Activated naive CD8-positive, alpha-beta T cell treated with anti-CD3 and anti-CD28 coated beads, Interleukin-2, amount 10 ng/mL, durations not matched to agents 7 days and 5 days (primary cell): ENCODE results near the gene RABIF. TPM values are rescaled to one million over a fixed set of nuclear protein-coding genes. Genes with fewer than 3 reads are reported as not detected.
A peak's percentile ranks its signal among the peaks of the same experiment; 100 is the strongest.
"Not testable (repeated sequence)": the region's sequence is repeated elsewhere in the genome, so short reads cannot be mapped to it uniquely, and the experiment has no call there.

Source experiments
- ATAC-seq: fragments of 150-1000 bp; cut with Tn5 transposase; one replicate; pipeline ENCODE4 v1.10.0; 2021; ENCODE audit warnings: low read depth, moderate library complexity
- POLR2A ChIA-PET: fragments of 350-600 bp; sonication (Branson Sonifier 250); formaldehyde crosslinking; loops from one replicate; lab custom pipeline; 2021; ENCODE audit warnings: antibody characterized with exemption; lab: Charles Lee
- DNase-seq: peaks from one replicate; pipeline ENCODE4 v3.0.0; 2021
- H3K27ac Mint-ChIP-seq: one replicate; pipeline ENCODE4 v1.8.0; 2022; ENCODE audit warnings: mild to moderate bottlenecking, mixed read lengths
- H3K27me3 Mint-ChIP-seq: one replicate; pipeline ENCODE4 v1.8.0; 2022; ENCODE audit warnings: mild to moderate bottlenecking, moderate library complexity, mixed read lengths
- H3K36me3 Mint-ChIP-seq: one replicate; pipeline ENCODE4 v1.8.0; 2021; ENCODE audit warnings: mild to moderate bottlenecking, mixed read lengths
- H3K4me1 Mint-ChIP-seq: one replicate; pipeline ENCODE4 v1.8.0; 2021; ENCODE audit warnings: mixed read lengths
- H3K4me3 Mint-ChIP-seq: one replicate; pipeline ENCODE4 v1.8.0; 2022; ENCODE audit warnings: mild to moderate bottlenecking, moderate library complexity, mixed read lengths
- H3K9me3 Mint-ChIP-seq: one replicate; pipeline ENCODE4 v1.8.0; 2021; ENCODE audit warnings: mixed read lengths
- total RNA-seq, 2 experiments: library from RNA; stranded (reverse); gene quantifications; one replicate each; pipeline ENCODE4 v1.2.3, GENCODE V29; 2021

Gene RABIF
- total RNA-seq, 2 experiments from 2014 or later = 12.7 to 13.1 TPM

DNA sequence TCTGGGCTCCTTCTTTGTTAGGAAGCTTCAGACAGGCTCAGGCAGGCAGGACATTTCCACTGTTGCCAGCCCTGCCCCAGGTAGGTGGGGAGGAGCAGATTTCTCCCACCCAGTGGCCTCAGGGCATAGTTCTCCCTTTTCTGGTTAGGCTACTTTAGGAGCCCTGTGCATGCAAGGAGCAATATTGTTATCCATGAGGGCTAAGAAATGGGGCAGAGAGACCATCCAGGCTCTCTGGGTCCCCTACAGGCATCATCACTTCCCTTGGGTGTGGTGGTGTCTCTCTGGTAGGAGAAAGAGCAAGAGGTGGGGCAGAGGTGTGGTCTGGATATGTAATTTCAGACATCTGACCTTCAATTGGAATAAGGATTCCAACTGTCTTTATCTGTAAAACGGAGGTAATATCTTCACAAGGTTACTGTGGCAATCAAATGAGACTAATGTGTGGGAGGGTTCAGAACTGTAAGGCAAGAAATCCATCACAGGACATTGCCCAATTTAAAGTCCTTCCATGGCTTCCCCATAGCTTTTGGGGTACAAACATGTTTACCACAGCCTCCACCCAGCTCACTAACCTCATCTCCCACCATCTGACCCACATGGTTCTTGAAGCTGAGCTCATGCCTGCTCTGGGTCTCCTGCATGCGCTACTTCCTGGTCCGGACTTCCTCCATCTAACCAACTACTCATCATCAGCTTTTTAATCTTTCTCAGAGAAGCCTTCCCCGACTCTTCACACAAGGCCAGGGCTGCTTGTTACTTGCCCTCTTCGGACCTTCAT is 52.1 kb downstream of the RABIF start:
- POLR2A ChIA-PET = interaction anchor here (1.0 to 2.4 kb wide), 4 partner anchors 9 to 52 kb away, joined by 3 to 17 read pairs (median 6); partner anchors contain the start of genes KDM5B, PCAT6 and RABIF
- H3K4me1 Mint-ChIP-seq = peaks cover 49% of the 10 kb centered on the region
- ATAC-seq (no peak), DNase-seq (no peak)
- no peaks in the 10 kb centered on the region for H3K36me3 Mint-ChIP-seq
- peak overlapping the region; percentile 50 for H3K4me3 Mint-ChIP-seq
- no peaks in the 10 kb centered on the region for H3K9me3 Mint-ChIP-seq
- peak overlapping the region; percentile 51 for H3K27ac Mint-ChIP-seq
- H3K27me3 Mint-ChIP-seq = peaks cover 2% of the 10 kb centered on the region

DNA sequence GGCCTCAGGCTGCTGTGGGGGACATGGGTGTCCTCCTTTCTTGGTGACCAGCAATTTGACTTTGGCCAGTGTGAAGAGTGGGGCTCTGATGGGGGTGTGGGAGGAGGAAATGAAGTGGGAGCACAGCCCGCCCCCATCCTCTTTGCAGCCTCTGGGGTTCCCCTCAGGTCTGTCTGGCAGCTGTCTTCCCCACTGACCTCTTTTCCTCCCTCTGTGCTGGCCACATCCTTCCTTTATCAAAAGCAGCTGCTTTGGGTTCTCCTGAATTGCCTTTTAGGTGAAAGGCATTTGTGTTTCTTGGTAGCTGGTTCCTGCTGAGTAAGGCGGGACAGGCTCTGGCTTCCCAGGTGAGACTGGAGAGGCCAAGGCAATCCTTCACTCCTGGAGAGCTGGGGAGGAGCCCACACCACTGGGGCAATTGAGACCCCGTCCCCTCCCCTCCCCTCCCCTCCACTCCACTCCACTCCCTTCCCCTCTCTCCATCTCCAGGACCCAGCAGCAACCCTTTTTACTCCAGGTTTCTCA is 53.3 kb downstream of the RABIF start:
- H3K36me3 Mint-ChIP-seq = no peaks in the 10 kb centered on the region
- ATAC-seq (peak; percentile 90), DNase-seq (peak; percentile 54)
- no peaks in the 10 kb centered on the region for H3K27me3 Mint-ChIP-seq
- peak overlapping the region; percentile 47 for H3K27ac Mint-ChIP-seq
- no peaks in the 10 kb centered on the region for H3K9me3 Mint-ChIP-seq
- H3K4me3 Mint-ChIP-seq = peak overlapping the region; percentile 81
- POLR2A ChIA-PET = interaction anchor here (0.6 to 2.4 kb wide), 8 partner anchors 8 to 301 kb away, joined by 3 to 17 read pairs (median 4); partner anchors contain the start of genes KDM5B, PCAT6 and RABIF
- peaks cover 49% of the 10 kb centered on the region for H3K4me1 Mint-ChIP-seq

DNA sequence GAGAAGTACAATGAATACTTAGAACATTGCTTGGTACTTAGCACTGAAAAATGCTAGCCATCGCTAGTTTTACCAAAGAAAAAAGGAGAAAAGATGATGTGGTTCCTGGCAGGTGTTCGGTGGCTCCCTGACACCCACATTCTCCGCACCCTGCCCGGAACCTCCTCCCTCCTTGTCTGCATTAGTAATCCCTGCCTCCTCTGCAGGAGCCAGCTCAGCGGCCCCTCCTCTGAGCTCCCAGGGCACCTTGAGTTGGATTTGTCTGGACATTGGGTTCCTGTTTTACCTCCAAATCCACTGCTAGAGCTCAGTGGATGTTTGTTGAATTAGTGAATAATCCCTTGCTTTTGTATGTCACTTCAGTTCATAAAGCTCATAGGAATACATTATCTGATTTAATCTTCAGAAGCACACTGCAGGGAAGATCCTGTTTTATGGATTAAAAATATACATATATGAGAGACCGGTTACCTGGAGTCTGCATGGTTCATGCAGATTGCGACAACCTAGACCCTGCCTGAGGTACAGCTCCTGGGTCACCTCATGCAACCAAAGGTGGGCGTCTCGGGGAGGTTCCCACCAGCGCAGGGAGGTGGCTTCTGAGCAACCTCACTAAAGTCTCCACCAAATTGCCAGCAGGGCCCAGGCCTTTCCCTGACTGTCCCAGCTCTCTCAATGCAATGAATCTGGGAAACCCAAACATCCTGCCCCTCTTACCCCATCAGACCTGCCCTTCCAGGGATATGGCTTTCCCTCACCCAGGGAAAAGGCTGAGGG is 54.0 kb downstream of the RABIF start:
- H3K27ac Mint-ChIP-seq = peak overlapping the region; percentile 47
- ATAC-seq = peak; percentile 44
- H3K36me3 Mint-ChIP-seq = no peaks in the 10 kb centered on the region
- H3K4me1 Mint-ChIP-seq = peaks cover 49% of the 10 kb centered on the region
- no peak for DNase-seq
- H3K27me3 Mint-ChIP-seq = no peaks in the 10 kb centered on the region
- peak overlapping the region; percentile 81 for H3K4me3 Mint-ChIP-seq
- POLR2A ChIA-PET = interaction anchor here (0.9 to 2.4 kb wide), 5 partner anchors 15 to 54 kb away, joined by 3 to 17 read pairs (median 4); partner anchors contain the start of genes KDM5B, PCAT6 and RABIF
- H3K9me3 Mint-ChIP-seq = no peaks in the 10 kb centered on the region

DNA sequence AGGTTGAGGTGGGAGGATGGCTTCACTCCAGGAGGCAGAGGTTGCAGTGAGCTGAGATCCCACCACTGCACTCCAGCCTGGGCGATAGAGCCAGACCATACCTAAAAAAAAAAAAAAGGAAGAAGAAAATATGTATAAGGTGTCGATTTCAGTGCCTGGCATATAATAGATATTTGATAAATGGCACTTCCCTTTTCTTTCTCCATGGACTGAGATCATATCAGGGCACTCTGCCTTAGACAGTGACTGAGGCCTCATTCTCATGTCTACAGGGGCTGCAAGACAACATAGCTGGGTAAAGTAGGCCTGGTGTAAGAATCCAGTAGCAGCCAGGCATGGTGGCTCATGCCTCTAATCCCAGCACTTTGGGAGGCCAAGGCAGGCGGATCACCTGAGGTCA is 57.0 kb downstream of the RABIF start:
- Mint-ChIP-seq H3K4me1 (peaks cover 40% of the 10 kb centered on the region), H3K36me3 (no peaks in the 10 kb centered on the region), H3K27ac (no peak overlapping the region), H3K27me3 (no peaks in the 10 kb centered on the region), H3K9me3 (no peaks in the 10 kb centered on the region), H3K4me3 (no peak overlapping the region)
- DNase-seq (no peak), ATAC-seq (no peak)
- POLR2A ChIA-PET = no interaction called here

DNA sequence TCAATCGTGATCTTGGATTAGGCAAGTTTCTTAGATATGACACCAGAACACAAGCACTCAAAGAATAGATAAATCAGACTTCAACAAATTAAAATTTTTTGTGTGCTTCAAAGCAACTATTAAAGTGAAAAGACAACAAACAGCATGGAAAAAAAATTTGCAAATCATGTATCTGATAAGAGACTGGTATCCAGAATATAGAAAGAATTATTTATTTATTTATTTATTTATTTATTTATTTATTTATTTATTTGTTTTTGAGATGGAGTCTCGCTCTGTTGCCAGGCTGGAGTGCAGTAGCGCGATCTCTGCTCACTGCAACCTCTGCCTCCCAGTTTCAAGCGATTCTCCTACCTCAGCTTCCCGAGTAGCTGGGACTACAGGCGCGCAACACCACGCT is 59.7 kb downstream of the RABIF start:
- H3K27ac Mint-ChIP-seq, POLR2A ChIA-PET, H3K4me3 Mint-ChIP-seq, H3K36me3 Mint-ChIP-seq, H3K9me3 Mint-ChIP-seq, ATAC-seq, DNase-seq: not testable (repeated sequence)
- peaks cover 14% of the 10 kb centered on the region for H3K27me3 Mint-ChIP-seq
- peaks cover 13% of the 10 kb centered on the region for H3K4me1 Mint-ChIP-seq

Other genes starting within 250 kb of the RABIF start
- not detected for gene SYT2, start 178.7 kb downstream of the RABIF start, total RNA-seq
- 10 to 100 TPM; 45.2 to 55.5 TPM for gene KDM5B, start 80.7 kb downstream of the RABIF start, total RNA-seq
- under 1 TPM in 1 of 2 experiments, not detected in 1; 0.61 TPM for gene PCAT6, start 78.2 kb downstream of the RABIF start, total RNA-seq
- gene KLHL12, start 38.1 kb upstream of the RABIF start, total RNA-seq = 10 to 100 TPM; 30.1 to 30.5 TPM
- 10 to 100 TPM; 64.8 to 64.9 TPM for gene ADIPOR1, start 69.2 kb upstream of the RABIF start, total RNA-seq
- gene CYB5R1, start 78.1 kb upstream of the RABIF start, total RNA-seq = 10 to 100 TPM; 30.6 to 35.2 TPM
- 10 to 100 TPM; 77.1 to 78.4 TPM for gene TMEM183A, start 118.2 kb upstream of the RABIF start, total RNA-seq
- gene PPFIA4, start 137.3 kb upstream of the RABIF start, total RNA-seq = 10 to 100 TPM; 48.5 to 56.0 TPM
- gene MYOG, start 196.9 kb upstream of the RABIF start, total RNA-seq = not detected
- gene ADORA1, start 238.6 kb upstream of the RABIF start, total RNA-seq = not detected